8988T (cell line): Measurements from ENCODE around the gene KEAP1.

Experiments used
- DNase-seq: peaks from one replicate; pipeline ENCODE4 v3.0.0; 2011

The KEAP1 gene

GRCh38 chr19:10439588-10439987 lies 63.6 kb downstream of the KEAP1 start:
- no peak for DNase-seq
